Measurements from ENCODE around the gene TXN. TPM values are rescaled to one million over a fixed set of nuclear protein-coding genes. Genes with fewer than 3 reads are reported as not detected.
A peak's percentile ranks its signal among the peaks of the same experiment; 100 is the strongest.

TXN gene
- total RNA-seq, 1 experiment from 2014 or later = 446 TPM

GRCh38 chr9:110283751-110284150 lies 27.4 kb upstream of the TXN start:
- peaks cover 19% of the 10 kb centered on the region for H3K4me1 Mint-ChIP-seq (ENCODE audit: low read depth, unreplicated experiment)
- Histone ChIP-seq H3K27me3 (replicated peaks; ENCODE audit: control insufficient read depth, insufficient read depth, low read length) (no peaks in the 10 kb centered on the region), H3K4me3 (ENCODE audit: low read depth, low read length) (no peak overlapping the region), H3K9me3 (no peaks in the 10 kb centered on the region), H3K36me3 (ENCODE audit: control insufficient read depth, insufficient read depth, low read length) (no peaks in the 10 kb centered on the region), H3K4me1 (peaks cover 40% of the 10 kb centered on the region)
- no TSS peak for BruUV-seq (replicated peaks)
- ChIA-PET CTCF (no interaction called here), POLR2A (no interaction called here)
- intact Hi-C loops (cut with micrococcal nuclease; ENCODE audit: unreplicated experiment) = loop anchor here (2.0 kb wide), 2 partner anchors 27 to 63 kb away; partner anchors contain the start of gene TXN
- no peaks in the 10 kb centered on the region for H3K36me3 Mint-ChIP-seq (ENCODE audit: insufficient read depth, unreplicated experiment)
- H3K9me3 Mint-ChIP-seq (ENCODE audit: unreplicated experiment) = no peaks in the 10 kb centered on the region
- H3K4me3 Mint-ChIP-seq (ENCODE audit: unreplicated experiment) = no peak overlapping the region
- DNase-seq = peak in 1 of 2 experiments; percentile 54
- no peak for TF ChIP-seq CTCF (IDR thresholded peaks at IDR 0.05; ENCODE audit: insufficient read depth in 1 of 2, low read depth in 1 of 2, low read length in 1 of 2, severe bottlenecking in 1 of 2, unreplicated experiment in 1 of 2)
- no peak overlapping the region for H3K27ac Mint-ChIP-seq (ENCODE audit: unreplicated experiment)
- no peaks in the 10 kb centered on the region for H3K27me3 Mint-ChIP-seq (ENCODE audit: insufficient read depth, unreplicated experiment)

GRCh38 chr9:110282739-110283081 lies 26.4 kb upstream of the TXN start:
- no peak for TF ChIP-seq CTCF (IDR thresholded peaks at IDR 0.05; ENCODE audit: insufficient read depth in 1 of 2, low read depth in 1 of 2, low read length in 1 of 2, severe bottlenecking in 1 of 2, unreplicated experiment in 1 of 2)
- H3K27ac Mint-ChIP-seq (ENCODE audit: unreplicated experiment) = no peak overlapping the region
- H3K27me3 Mint-ChIP-seq (ENCODE audit: insufficient read depth, unreplicated experiment) = no peaks in the 10 kb centered on the region

GRCh38 chr9:110282018-110282738 lies 25.9 kb upstream of the TXN start:
- BruUV-seq (replicated peaks) = no TSS peak
- H3K27me3 ChIP-seq (replicated peaks; ENCODE audit: control insufficient read depth, insufficient read depth, low read length) = no peaks in the 10 kb centered on the region
- H3K9me3 ChIP-seq = no peaks in the 10 kb centered on the region
- peaks cover 40% of the 10 kb centered on the region for H3K4me1 ChIP-seq
- no peaks in the 10 kb centered on the region for H3K36me3 ChIP-seq (ENCODE audit: control insufficient read depth, insufficient read depth, low read length)
- Mint-ChIP-seq H3K4me3 (ENCODE audit: unreplicated experiment) (no peak overlapping the region), H3K36me3 (ENCODE audit: insufficient read depth, unreplicated experiment) (no peaks in the 10 kb centered on the region), H3K27me3 (ENCODE audit: insufficient read depth, unreplicated experiment) (no peaks in the 10 kb centered on the region), H3K27ac (ENCODE audit: unreplicated experiment) (no peak overlapping the region), H3K4me1 (ENCODE audit: low read depth, unreplicated experiment) (peaks cover 19% of the 10 kb centered on the region), H3K9me3 (ENCODE audit: unreplicated experiment) (no peaks in the 10 kb centered on the region)
- no peak for TF ChIP-seq CTCF (IDR thresholded peaks at IDR 0.05; ENCODE audit: insufficient read depth in 1 of 2, low read depth in 1 of 2, low read length in 1 of 2, severe bottlenecking in 1 of 2, unreplicated experiment in 1 of 2)
- intact Hi-C loops (cut with micrococcal nuclease; ENCODE audit: unreplicated experiment) = loop anchor here (1.0 to 2.0 kb wide), 4 partner anchors 12 to 61 kb away; partner anchors contain the start of gene TXN
- POLR2A ChIA-PET = interaction anchor here (2.0 kb wide), 1 partner anchor 26 kb away, joined by 12 read pairs; the partner anchor contains the start of gene TXN
- CTCF ChIA-PET = interaction anchor here (1.0 to 1.4 kb wide), 2 partner anchors 16 to 145 kb away, joined by 3 to 6 read pairs; no protein-coding TSS in a partner anchor
- peak in 1 of 2 experiments; percentile 28 for DNase-seq
- no peak overlapping the region for H3K4me3 ChIP-seq (ENCODE audit: low read depth, low read length)

More at GRCh38 chr9:110282739-110283081, 26.4 kb upstream of the TXN start:
- Mint-ChIP-seq H3K4me3 (ENCODE audit: unreplicated experiment) (no peak overlapping the region), H3K4me1 (ENCODE audit: low read depth, unreplicated experiment) (peaks cover 19% of the 10 kb centered on the region), H3K36me3 (ENCODE audit: insufficient read depth, unreplicated experiment) (no peaks in the 10 kb centered on the region), H3K9me3 (ENCODE audit: unreplicated experiment) (no peaks in the 10 kb centered on the region)
- peak in 1 of 2 experiments; percentile 58 for DNase-seq
- Histone ChIP-seq H3K4me3 (ENCODE audit: low read depth, low read length) (no peak overlapping the region), H3K9me3 (no peaks in the 10 kb centered on the region), H3K36me3 (ENCODE audit: control insufficient read depth, insufficient read depth, low read length) (no peaks in the 10 kb centered on the region), H3K4me1 (peaks cover 40% of the 10 kb centered on the region), H3K27me3 (replicated peaks; ENCODE audit: control insufficient read depth, insufficient read depth, low read length) (no peaks in the 10 kb centered on the region)
- intact Hi-C loops (cut with micrococcal nuclease; ENCODE audit: unreplicated experiment) = loop anchor here (1.0 to 2.0 kb wide), 4 partner anchors 12 to 62 kb away; partner anchors contain the start of gene TXN
- ChIA-PET CTCF (interaction anchor here (1.0 to 1.4 kb wide), 2 partner anchors 15 to 145 kb away, joined by 3 to 6 read pairs; no protein-coding TSS in a partner anchor), POLR2A (interaction anchor here (2.0 kb wide), 1 partner anchor 26 kb away, joined by 12 read pairs; the partner anchor contains the start of gene TXN)
- BruUV-seq (replicated peaks) = no TSS peak

All from Caco-2 (cell line).